Activated B cell treated with CpG ODN at 0.5 μM for 24 hours (primary cell): Measurements from ENCODE around the gene CADPS2. TPM values are rescaled to one million over a fixed set of nuclear protein-coding genes. Genes with fewer than 3 reads are reported as not detected.

Source experiments
- ATAC-seq: fragments of 200-7000 bp; cut with Tn5 transposase; one replicate; pipeline ENCODE4 v1.10.0; 2021; ENCODE audit warnings: low read depth, mild to moderate bottlenecking, moderate library complexity
- CTCF ChIA-PET: fragments of 350-600 bp; sonication (Branson Sonifier 250); formaldehyde crosslinking; loops from one replicate; lab custom pipeline; 2021; ENCODE audit warnings: antibody characterized with exemption; lab: Charles Lee
- POLR2A ChIA-PET: fragments of 350-600 bp; sonication (Branson Sonifier 250); formaldehyde crosslinking; loops from one replicate; lab custom pipeline; 2021; ENCODE audit warnings: antibody characterized with exemption; lab: Charles Lee
- DNase-seq: peaks from one replicate; pipeline ENCODE4 v3.0.0; 2022
- H3K27ac Mint-ChIP-seq: one replicate; pipeline ENCODE4 v1.8.0; 2020; ENCODE audit warnings: mixed read lengths
- H3K27me3 Mint-ChIP-seq: one replicate; pipeline ENCODE4 v1.8.0; 2021; ENCODE audit warnings: mixed read lengths
- H3K36me3 Mint-ChIP-seq: one replicate; pipeline ENCODE4 v1.8.0; 2021; ENCODE audit warnings: low read depth, mixed read lengths
- H3K4me1 Mint-ChIP-seq: one replicate; pipeline ENCODE4 v1.8.0; 2021; ENCODE audit warnings: mixed read lengths
- H3K4me3 Mint-ChIP-seq: one replicate; pipeline ENCODE4 v1.8.0; 2020; ENCODE audit warnings: mild to moderate bottlenecking, mixed read lengths
- H3K9me3 Mint-ChIP-seq: one replicate; pipeline ENCODE4 v1.8.0; 2020; ENCODE audit warnings: mixed read lengths
- CTCF ChIP-seq: fragments of 200-600 bp; IDR thresholded peaks from one replicate; pipeline ENCODE4 v1.8.0; 2022; ENCODE audit warnings: antibody characterized with exemption, mild to moderate bottlenecking
- intact Hi-C: fragments of 100-400 bp; cut with micrococcal nuclease; formaldehyde crosslinking; loops from one replicate; pipeline ENCODE4 v1.15.1; 2024
- total RNA-seq: library from RNA; stranded (reverse); gene quantifications from 2 replicates; pipeline ENCODE4 v1.2.3, GENCODE V29; 2022

CADPS2 gene
- total RNA-seq, 1 donor from 2014 or later: not detected

- H3K4me3 Mint-ChIP-seq: no peak overlapping the region
- no peak for ATAC-seq
- no peaks in the 10 kb centered on the region for H3K27me3 Mint-ChIP-seq
- ChIA-PET POLR2A (no interaction called here), CTCF (no interaction called here)
- H3K4me1 Mint-ChIP-seq: no peaks in the 10 kb centered on the region
- no peak overlapping the region for H3K27ac Mint-ChIP-seq
- H3K36me3 Mint-ChIP-seq: no peaks in the 10 kb centered on the region
- no peak for DNase-seq
- peaks cover 2% of the 10 kb centered on the region for H3K9me3 Mint-ChIP-seq
- intact Hi-C loops: no loop called here
- no peak for TF ChIP-seq CTCF
Measured at GRCh38 chr7:122628651-122629411, 257.4 kb downstream of the CADPS2 start.

- Mint-ChIP-seq H3K27ac (no peak overlapping the region), H3K9me3 (peaks cover 2% of the 10 kb centered on the region), H3K27me3 (no peaks in the 10 kb centered on the region), H3K36me3 (no peaks in the 10 kb centered on the region), H3K4me1 (no peaks in the 10 kb centered on the region), H3K4me3 (no peak overlapping the region)
- ATAC-seq (no peak), DNase-seq (no peak)
- CTCF ChIA-PET: no interaction called here
- TF ChIP-seq CTCF: no peak
- intact Hi-C loops: no loop called here
- POLR2A ChIA-PET: no interaction called here
Measured at GRCh38 chr7:122626785-122627184, 259.5 kb downstream of the CADPS2 start.

- Mint-ChIP-seq H3K4me3 (no peak overlapping the region), H3K27ac (no peak overlapping the region), H3K36me3 (no peaks in the 10 kb centered on the region), H3K4me1 (no peaks in the 10 kb centered on the region), H3K27me3 (no peaks in the 10 kb centered on the region), H3K9me3 (peaks cover 4% of the 10 kb centered on the region)
- intact Hi-C loops: no loop called here
- ChIA-PET POLR2A (no interaction called here), CTCF (no interaction called here)
- no peak for TF ChIP-seq CTCF
- ATAC-seq (no peak), DNase-seq (no peak)
Measured at GRCh38 chr7:122622682-122623081, 263.6 kb downstream of the CADPS2 start.

DNA sequence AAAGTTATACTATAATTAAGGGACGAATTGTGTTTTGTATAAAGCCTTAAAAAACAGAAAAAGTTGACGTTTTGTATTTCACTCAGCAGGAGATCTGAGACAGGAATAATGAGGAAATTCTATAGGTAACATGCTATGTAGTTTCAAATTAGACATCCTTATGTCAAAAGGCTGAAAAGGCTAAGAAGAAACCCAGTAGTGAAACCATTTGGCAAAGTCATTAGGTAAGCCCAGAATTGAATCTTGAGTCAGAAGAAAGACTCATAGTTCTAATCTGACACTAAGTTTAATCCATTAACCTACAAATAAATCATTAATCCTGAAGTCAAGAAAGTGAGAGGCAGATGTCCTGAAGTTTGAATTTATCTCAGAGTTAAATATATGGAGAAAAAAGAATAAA is 266.6 kb downstream of the CADPS2 start:
- no peak overlapping the region for H3K4me3 Mint-ChIP-seq
- ChIA-PET POLR2A (no interaction called here), CTCF (no interaction called here)
- H3K27me3 Mint-ChIP-seq: no peaks in the 10 kb centered on the region
- ATAC-seq: no peak
- no peak overlapping the region for H3K27ac Mint-ChIP-seq
- no peaks in the 10 kb centered on the region for H3K4me1 Mint-ChIP-seq
- H3K36me3 Mint-ChIP-seq: no peaks in the 10 kb centered on the region
- peaks cover 4% of the 10 kb centered on the region for H3K9me3 Mint-ChIP-seq
- intact Hi-C loops: no loop called here
- no peak for TF ChIP-seq CTCF
- DNase-seq: no peak

DNA sequence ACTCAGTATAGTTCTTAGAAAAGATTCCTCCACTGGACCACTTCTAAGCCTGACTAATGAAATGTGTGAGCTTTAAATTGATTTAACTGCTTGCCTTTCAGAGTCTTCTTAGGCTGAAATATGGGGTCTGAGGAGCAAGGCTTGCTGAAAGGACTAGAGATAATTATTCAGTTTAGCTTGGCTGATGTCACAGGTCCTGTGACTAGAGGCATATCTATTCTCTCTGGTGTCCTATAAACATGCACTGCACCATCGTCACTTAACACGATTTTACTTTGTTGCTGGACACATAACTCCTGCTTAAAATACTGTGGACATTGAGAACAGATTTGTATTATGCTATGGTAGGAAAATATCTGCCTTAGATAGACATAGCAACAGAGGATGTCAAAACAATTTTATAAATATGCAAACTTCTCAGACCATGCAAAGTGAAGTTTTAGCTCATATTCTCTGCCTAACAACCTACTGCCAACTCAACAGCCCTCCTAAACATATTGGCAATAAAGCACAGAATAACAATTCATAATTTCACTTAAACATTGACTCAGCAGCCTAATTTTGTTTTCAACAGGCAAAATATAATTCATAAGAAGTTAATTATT is 267.6 kb downstream of the CADPS2 start:
- ChIA-PET POLR2A (no interaction called here), CTCF (no interaction called here)
- intact Hi-C loops: no loop called here
- Mint-ChIP-seq H3K36me3 (no peaks in the 10 kb centered on the region), H3K4me3 (no peak overlapping the region), H3K4me1 (no peaks in the 10 kb centered on the region), H3K27me3 (no peaks in the 10 kb centered on the region), H3K9me3 (peaks cover 2% of the 10 kb centered on the region), H3K27ac (no peak overlapping the region)
- no peak for TF ChIP-seq CTCF
- DNase-seq (no peak), ATAC-seq (no peak)
